A673 (cell line): ENCODE data around the gene ATP10A. TPM values are rescaled to one million over a fixed set of nuclear protein-coding genes. Genes with fewer than 3 reads are reported as not detected.

Source experiments
- BruUV-seq: library from RNA; stranded (reverse); fragments of 400-500 nt; replicated peaks from 2 replicates; lab custom pipeline; 2021; lab: Mats Ljungman, UMichigan
- CTCF ChIA-PET: fragments of 300-600 bp; sonication (Branson Sonifier 250); formaldehyde crosslinking; loops from one replicate; lab custom pipeline; 2022; ENCODE audit warnings: antibody characterized with exemption; lab: Charles Lee
- POLR2A ChIA-PET: fragments of 300-600 bp; sonication (Branson Sonifier 250); formaldehyde crosslinking; loops from one replicate; lab custom pipeline; 2022; ENCODE audit warnings: antibody characterized with exemption; ENCODE audit not compliant: low non-redundant PET; lab: Charles Lee
- DNase-seq: peaks from one replicate; pipeline ENCODE4 v3.0.0-alpha.2; 2015; ENCODE audit warnings: low spot score
- H3K27ac ChIP-seq: fragments of 200-600 bp; sonication (generic); 2 replicates; pipeline ENCODE4 v1.5.1; 2016; ENCODE audit warnings: mixed run types, low read depth, mild to moderate bottlenecking, mixed read lengths, antibody characterized with exemption, low read length; ENCODE audit not compliant: poor library complexity, severe bottlenecking
- H3K27me3 ChIP-seq: fragments of 200-600 bp; sonication (generic); replicated peaks from 2 replicates; pipeline ENCODE4 v1.6.1; 2017; ENCODE audit warnings: mixed run types, low read depth, mild to moderate bottlenecking, mixed read lengths, antibody characterized with exemption, low read length; ENCODE audit not compliant: insufficient read depth, poor library complexity
- H3K36me3 ChIP-seq: fragments of 200-600 bp; sonication (generic); 2 replicates; pipeline ENCODE4 v1.6.1; 2016; ENCODE audit warnings: mixed run types, mild to moderate bottlenecking, mixed read lengths, antibody characterized with exemption, low read length; ENCODE audit not compliant: insufficient read depth, poor library complexity, severe bottlenecking
- H3K4me1 ChIP-seq: fragments of 200-600 bp; sonication (generic); 2 replicates; pipeline ENCODE4 v1.6.1; 2017; ENCODE audit warnings: mixed run types, mild to moderate bottlenecking, mixed read lengths, antibody characterized with exemption, low read length; ENCODE audit not compliant: insufficient read depth, poor library complexity, severe bottlenecking
- H3K4me3 ChIP-seq: fragments of 200-600 bp; sonication (generic); 2 replicates; pipeline ENCODE4 v1.5.1; 2016; ENCODE audit warnings: low read depth, mixed run types, mild to moderate bottlenecking, mixed read lengths, low read length; ENCODE audit not compliant: poor library complexity, severe bottlenecking
- H3K9me3 ChIP-seq: fragments of 200-600 bp; sonication (generic); 2 replicates; pipeline ENCODE4 v1.6.1; 2016; ENCODE audit warnings: mixed run types, low read depth, mild to moderate bottlenecking, mixed read lengths, antibody characterized with exemption, low read length; ENCODE audit not compliant: poor library complexity, severe bottlenecking
- CTCF ChIP-seq: fragments of 300-800, 200-600 bp; sonication (generic); conservative IDR thresholded peaks from 2 replicates; pipeline ENCODE4 v1.5.1; 2017; ENCODE audit warnings: low read depth, mild to moderate bottlenecking, antibody characterized with exemption, low read length, moderate library complexity, mixed read lengths
- EZH2 ChIP-seq: fragments of 200-600 bp; sonication (generic); IDR thresholded peaks from 2 replicates; pipeline ENCODE4 v1.6.1; 2017; ENCODE audit warnings: borderline replicate concordance, low read depth, mild to moderate bottlenecking, mixed read lengths, antibody characterized with exemption, low read length; ENCODE audit not compliant: poor library complexity, severe bottlenecking
- intact Hi-C: fragments of 100-400 bp; cut with micrococcal nuclease; formaldehyde crosslinking; loops from one replicate; pipeline ENCODE4 v1.10.0; 2022; ENCODE audit not compliant: unreplicated experiment
- total RNA-seq: library from RNA; stranded (reverse); gene quantifications from 2 replicates; pipeline ENCODE4 v1.2.3, GENCODE V29; 2021

The ATP10A gene
- total RNA-seq, 1 experiment from 2014 or later, result not detected

GRCh38 chr15:25718169-25718536, 145.0 kb downstream of the ATP10A start:
- DNase-seq, result no peak
- no peak for TF ChIP-seq EZH2
- no peak for TF ChIP-seq CTCF
- no peaks in the 10 kb centered on the region for H3K36me3 ChIP-seq
- BruUV-seq, result no TSS peak
- peaks cover 15% of the 10 kb centered on the region for H3K9me3 ChIP-seq
- intact Hi-C loops, result no loop called here
- H3K27me3 ChIP-seq, result no peaks in the 10 kb centered on the region
- POLR2A ChIA-PET, result no interaction called here
- no peak overlapping the region for H3K27ac ChIP-seq
- CTCF ChIA-PET, result no interaction called here
- H3K4me1 ChIP-seq, result no peaks in the 10 kb centered on the region
- H3K4me3 ChIP-seq, result no peak overlapping the region

GRCh38 chr15:25717457-25718168, 145.5 kb downstream of the ATP10A start:
- Histone ChIP-seq H3K4me3 (no peak overlapping the region), H3K36me3 (no peaks in the 10 kb centered on the region), H3K4me1 (no peaks in the 10 kb centered on the region), H3K9me3 (peaks cover 18% of the 10 kb centered on the region), H3K27me3 (no peaks in the 10 kb centered on the region), H3K27ac (no peak overlapping the region)
- no TSS peak for BruUV-seq
- intact Hi-C loops, result no loop called here
- ChIA-PET CTCF (no interaction called here), POLR2A (no interaction called here)
- peak; percentile 7 for DNase-seq
- TF ChIP-seq EZH2 (no peak), CTCF (no peak)

GRCh38 chr15:25717127-25717456, 146.0 kb downstream of the ATP10A start:
- intact Hi-C loops, result no loop called here
- TF ChIP-seq CTCF, result no peak

More at GRCh38 chr15:25717127-25717456, 146.0 kb downstream of the ATP10A start:
- Histone ChIP-seq H3K36me3 (no peaks in the 10 kb centered on the region), H3K27ac (no peak overlapping the region), H3K9me3 (peaks cover 19% of the 10 kb centered on the region), H3K4me3 (no peak overlapping the region), H3K4me1 (no peaks in the 10 kb centered on the region), H3K27me3 (no peaks in the 10 kb centered on the region)
- BruUV-seq, result no TSS peak
- ChIA-PET POLR2A (no interaction called here), CTCF (no interaction called here)
- DNase-seq, result no peak
